HuH-7 (cell line): Measurements from ENCODE around the gene FOXN4.

Experiments used
- DNase-seq: peaks from one replicate; pipeline ENCODE4 v3.0.0; 2011; ENCODE audit warnings: low spot score

The FOXN4 gene

GRCh38 chr12:109305547-109305946 lies 3.5 kb downstream of the FOXN4 start:
- no peak for DNase-seq

- DNase-seq: no peak
These were observed 4.6 kb downstream of the FOXN4 start for GRCh38 chr12:109304485-109304884.

DNA sequence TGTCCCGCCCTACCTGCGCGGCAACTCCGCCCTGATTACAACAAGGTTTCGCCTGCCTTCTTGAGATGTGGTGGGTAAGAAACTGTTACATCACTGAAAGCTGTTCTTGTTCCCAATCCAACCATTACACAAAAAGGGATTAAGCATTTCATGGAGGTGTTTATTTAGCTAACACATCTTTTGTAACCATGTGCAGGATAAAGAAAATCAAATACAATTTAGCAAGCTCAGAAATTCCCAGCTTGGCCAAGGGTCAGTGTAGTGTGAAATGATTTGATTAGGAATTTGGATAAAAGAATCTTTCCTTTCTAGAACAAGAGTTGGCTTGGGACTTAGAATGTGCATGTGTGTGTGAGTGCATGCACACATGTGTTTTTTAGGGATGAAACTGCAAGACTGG lies 6.3 kb downstream of the FOXN4 start:
- DNase-seq: no peak

- no peak for DNase-seq
These were observed 6.7 kb downstream of the FOXN4 start for GRCh38 chr12:109302358-109302757.

GRCh38 chr12:109301643-109302168 lies 7.4 kb downstream of the FOXN4 start:
- DNase-seq: no peak

DNA sequence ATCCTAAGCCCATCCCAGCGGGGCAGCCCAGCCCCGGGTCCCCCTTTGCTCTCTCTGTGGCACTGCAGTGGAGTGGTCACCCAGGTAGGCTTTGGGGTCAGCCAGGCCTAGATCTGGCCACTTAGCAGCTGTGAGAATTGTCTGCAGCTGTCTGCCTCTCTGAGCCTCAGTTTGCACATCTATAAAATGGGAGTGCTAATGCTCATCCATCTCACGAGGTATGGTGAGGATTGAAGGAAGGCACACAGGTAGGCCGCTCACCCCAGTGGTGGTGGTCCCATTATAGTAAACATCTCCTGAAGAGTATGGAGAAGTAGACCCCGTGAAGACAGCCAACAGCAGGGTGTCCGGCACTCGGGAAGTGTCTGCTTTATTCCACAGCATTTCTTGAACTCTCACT lies 9.2 kb downstream of the FOXN4 start:
- no peak for DNase-seq

DNA sequence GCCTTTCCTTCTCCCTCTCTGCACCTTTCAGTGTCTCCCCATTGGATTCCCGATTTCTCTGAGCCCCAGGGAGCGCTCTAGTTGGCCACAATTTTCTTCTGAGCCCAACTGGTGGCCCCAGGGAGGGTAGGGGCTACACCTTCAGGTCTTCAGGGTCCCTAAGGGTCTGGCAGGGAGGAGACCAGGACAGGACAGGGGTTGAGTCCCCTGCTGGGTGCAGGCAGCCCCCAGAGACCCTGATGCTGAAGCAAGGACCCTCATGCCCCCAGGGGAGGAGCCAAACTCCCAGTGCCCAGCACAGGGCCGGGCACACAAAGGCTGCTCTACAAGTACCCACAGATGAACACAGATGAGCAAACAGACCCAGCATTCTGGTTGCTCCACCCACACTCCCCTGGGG lies 12.7 kb downstream of the FOXN4 start:
- DNase-seq: no peak

DNA sequence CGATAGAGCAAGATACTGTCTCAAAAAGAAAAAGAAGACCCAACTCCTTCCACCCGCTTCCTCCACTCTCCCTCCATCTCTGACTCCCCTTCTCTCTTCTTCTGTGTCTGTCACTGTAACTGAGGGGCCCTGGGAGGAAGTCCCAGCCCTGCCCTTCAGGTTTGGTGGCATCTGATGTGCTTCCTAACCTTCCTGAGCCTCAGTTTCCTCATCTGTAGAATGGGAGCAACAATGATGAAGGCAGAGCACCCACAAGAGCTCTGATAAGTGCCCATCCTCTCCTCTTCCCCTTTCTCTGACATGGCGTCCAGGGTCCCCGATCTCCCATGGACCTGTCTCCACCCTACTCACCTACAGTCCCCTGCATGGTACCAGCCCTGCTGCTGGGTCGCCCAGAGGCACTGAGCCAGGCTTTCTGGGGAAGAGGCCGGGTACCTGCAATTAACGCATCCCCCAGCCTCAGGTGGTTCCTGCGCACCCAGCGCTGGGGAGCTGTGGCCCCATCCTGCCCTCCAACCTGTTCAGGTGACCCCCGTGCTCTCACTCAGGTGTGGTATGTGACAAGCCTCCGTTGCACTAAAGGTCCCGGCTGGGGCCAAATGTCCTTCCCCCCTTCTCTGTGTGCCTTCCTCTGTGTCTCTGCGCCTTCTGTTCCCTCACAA lies 13.2 kb downstream of the FOXN4 start:
- DNase-seq: no peak

DNA sequence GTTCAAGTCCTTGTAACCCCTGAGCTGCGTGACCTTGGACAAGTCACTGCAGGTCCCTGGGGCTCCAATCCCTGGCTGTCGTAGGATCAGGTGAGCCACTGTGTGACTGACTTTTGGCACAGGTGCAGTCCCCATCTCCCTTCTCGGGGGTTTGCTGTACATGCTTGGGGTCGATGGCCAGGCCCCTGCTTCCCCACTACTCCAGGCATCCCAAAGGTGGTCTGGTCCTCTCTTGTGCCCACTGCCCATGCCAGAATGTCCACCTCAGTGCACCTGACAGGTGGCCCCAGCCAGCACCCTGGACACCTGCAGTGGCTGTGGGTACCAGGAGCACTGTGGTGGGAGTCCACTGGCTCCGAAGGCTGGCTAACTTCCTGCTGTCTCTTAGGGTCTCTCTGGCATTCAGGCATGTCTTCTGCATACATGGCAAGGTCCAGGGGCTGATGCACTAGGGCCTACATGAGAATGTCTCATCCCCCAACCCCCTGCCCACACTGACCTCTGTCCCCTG lies 14.7 kb downstream of the FOXN4 start:
- no peak for DNase-seq

DNA sequence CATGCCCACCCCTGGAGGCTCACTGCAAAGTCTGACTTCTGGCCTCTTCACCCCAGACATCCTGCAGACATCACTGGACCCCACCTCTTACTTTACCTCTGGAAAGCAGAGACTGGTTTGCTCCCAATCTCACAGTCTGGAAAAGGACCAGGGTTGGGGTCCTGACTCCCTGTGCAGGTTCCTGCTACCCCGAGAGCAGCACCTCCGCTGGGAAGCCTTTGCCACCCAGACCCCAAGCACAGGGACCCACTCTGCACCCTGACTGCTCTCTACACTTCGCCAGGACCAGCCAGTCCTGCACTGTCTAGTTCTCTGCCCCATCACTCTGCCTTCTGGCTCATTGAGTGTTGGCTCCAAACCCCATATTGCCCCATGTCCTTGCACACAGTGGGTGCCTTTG lies 16.0 kb downstream of the FOXN4 start:
- DNase-seq: no peak

- DNase-seq: no peak
These were observed 16.8 kb downstream of the FOXN4 start for GRCh38 chr12:109292342-109292711.

GRCh38 chr12:109291521-109292341 lies 17.4 kb downstream of the FOXN4 start:
- DNase-seq: no peak

DNA sequence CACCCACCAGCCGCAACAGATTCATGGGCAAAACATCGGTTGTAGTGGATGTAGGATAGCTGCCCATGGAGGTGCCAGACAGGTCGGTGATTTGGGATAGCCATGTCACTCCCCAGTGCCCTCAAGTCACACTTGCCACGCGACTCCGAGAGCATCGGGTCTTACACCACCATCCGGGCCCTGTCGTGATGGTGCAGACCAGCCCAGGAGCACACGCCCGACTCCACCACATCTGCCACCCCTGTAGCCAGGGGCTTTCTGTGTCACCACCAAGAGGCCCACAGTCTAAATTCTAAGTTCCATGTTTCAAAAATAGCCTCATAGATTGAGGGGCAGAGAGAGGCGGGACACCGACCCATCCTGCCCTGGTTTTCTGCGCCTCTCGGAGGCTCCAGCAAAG lies 18.0 kb downstream of the FOXN4 start:
- no peak for DNase-seq

DNA sequence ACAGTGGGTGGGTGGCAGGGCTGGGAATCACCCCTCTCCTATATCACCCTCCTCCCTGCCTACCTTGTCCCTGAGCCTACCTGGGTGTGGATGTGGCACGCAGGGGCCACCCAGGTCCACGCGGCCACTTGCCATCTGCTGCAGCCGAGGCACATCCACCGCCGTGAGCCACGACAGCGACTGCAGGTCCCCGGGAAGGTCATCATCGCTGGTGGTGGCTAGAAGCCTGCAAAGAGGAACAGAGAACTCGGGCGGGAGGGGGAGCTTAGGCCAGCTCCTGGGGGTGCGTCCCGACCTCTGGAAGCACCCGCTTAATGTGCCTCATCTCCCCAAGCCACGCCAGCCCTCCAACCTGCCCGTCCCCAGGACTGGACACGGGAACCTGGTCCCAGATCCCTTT lies 19.0 kb downstream of the FOXN4 start:
- DNase-seq: no peak

- no peak for DNase-seq
These were observed 19.5 kb downstream of the FOXN4 start for GRCh38 chr12:109289551-109289950.

- no peak for DNase-seq
These were observed 20.1 kb downstream of the FOXN4 start for GRCh38 chr12:109289004-109289403.

- DNase-seq: no peak
These were observed 20.5 kb downstream of the FOXN4 start for GRCh38 chr12:109288571-109288970.

GRCh38 chr12:109287811-109288469 lies 21.1 kb downstream of the FOXN4 start:
- DNase-seq: no peak

GRCh38 chr12:109287181-109287580 lies 21.9 kb downstream of the FOXN4 start:
- no peak for DNase-seq

GRCh38 chr12:109286652-109287051 lies 22.4 kb downstream of the FOXN4 start:
- no peak for DNase-seq

DNA sequence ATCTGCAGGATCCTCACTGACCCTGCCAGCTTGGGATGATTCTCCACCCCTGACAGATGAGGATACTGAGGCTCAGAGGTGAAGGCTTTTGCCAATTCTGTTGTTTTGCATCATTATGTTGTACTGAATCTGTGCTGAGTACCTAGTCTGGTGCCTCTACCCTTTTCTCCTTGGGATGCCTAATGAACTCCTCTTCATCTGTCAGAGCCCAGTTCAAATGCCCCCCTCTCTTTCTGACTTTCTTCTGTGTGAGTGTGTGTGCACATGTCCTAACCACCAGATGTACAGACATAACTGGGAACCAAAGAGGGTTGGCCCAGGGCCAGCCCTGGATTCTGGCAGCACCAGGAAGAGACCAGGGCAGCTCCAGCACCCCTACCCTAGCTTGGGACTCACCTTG lies 22.8 kb downstream of the FOXN4 start:
- no peak for DNase-seq

- DNase-seq: no peak
These were observed 24.7 kb downstream of the FOXN4 start for GRCh38 chr12:109284392-109284791.

DNA sequence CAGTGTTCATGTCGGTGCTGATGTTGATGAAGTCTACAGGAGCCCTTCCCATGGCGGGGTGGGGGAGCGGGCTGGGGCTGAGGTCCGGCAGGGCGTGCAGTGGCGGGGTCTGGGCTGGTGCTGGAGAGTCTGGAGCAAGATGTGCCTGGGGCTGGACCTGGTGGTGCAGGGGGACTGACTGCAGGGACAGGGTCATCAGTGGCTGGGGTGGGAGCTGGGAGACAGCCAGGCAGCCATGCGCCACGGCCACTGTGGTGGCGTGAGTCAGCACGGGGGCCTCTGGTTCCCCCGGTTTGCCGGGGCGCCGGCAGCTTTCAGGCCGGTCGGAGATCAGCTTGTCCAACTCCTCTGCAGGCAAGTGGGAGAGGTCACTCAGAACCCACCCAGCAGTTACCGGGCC lies 27.6 kb downstream of the FOXN4 start:
- no peak for DNase-seq
